SIG-M5 treated with dmso at 0.1 percent for 504 hours (cell line): Measurements from ENCODE around the gene NLRP12.
"Not testable (repeated sequence)": the region's sequence is repeated elsewhere in the genome, so short reads cannot be mapped to it uniquely, and the experiment has no call there.

ENCODE experiments used
- DNase-seq: peaks from one replicate; lab custom pipeline; 2025; ENCODE audit not compliant: unreplicated experiment; lab: John Stamatoyannopoulos, UW

Gene NLRP12

DNA sequence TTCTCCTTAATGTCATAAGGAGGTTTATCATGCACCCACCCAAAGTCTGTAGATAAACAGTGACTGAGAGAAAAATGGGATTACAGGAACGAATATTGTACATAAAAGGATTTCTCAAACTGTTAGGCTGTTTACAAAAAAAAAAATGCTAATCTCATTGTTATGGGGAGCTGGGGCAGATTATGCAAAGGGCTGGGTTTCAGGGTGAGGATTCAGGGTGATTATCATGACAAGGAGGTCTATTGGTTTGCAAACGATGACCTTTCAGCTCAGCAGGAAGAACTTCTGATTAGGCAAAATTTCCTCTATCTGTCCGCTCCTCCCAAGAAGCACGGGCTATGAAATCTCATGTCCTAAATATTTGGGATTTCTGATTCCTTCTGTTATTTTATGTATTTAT, 41.4 kb downstream of the NLRP12 start:
- no peak for DNase-seq

DNA sequence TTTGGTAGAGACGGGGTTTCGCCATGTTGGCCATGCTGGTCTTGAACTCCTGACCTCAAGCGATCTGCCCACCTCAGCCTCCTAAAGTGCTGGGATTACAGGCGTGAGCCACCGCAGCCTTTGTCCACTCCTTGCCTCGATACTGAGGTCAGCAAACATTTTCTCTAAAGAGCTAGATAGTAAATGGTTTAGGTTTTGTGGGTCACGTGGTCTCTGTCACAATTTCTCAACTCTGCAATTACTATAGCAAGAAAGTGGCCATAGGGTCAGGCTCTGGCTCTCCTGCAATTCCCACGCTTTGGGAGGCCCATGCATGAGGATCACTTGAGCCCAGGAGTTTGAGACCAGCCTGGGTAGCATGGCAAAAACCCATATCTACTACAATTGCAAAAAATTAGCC, 42.8 kb downstream of the NLRP12 start:
- not testable (repeated sequence) for DNase-seq

DNA sequence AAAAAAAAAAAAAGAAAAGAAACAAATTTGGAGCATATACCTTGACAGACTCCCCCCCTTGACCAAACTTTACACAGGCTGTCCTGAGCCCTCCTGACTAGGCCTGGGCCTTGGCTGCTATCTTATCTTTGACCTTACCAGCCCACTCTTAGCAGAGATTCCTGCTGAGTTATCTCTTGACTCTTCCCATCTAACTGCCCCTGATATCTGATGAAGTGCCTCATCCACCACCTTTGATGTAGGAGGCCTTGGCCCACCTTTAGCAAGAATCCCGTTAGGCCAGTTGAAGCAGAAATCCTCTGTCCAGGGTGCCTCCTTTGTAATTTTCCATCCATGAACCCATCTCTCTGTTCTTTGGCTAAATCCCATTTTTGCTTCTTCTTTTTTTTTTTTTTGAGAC, 43.6 kb downstream of the NLRP12 start:
- DNase-seq = no peak

DNA sequence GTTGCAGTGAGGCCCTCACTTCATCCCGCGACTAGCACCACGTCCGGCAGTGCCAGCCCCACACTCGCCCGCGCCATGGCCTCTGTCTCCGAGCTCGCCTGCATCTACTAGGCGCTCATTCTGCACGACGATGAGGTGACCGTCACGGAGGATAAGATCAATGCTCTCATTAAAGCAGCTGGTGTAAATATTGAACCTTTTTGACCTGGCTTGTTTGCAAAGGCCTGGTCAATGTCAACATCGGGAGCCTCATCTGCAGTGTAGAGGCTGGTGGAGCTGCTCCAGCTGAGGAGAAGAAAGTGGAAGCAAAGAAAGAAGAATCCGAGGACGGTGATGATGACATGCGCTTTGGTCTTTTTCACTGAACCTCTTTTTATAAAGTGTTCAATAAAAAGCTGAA, 48.6 kb downstream of the NLRP12 start:
- no peak for DNase-seq

DNA sequence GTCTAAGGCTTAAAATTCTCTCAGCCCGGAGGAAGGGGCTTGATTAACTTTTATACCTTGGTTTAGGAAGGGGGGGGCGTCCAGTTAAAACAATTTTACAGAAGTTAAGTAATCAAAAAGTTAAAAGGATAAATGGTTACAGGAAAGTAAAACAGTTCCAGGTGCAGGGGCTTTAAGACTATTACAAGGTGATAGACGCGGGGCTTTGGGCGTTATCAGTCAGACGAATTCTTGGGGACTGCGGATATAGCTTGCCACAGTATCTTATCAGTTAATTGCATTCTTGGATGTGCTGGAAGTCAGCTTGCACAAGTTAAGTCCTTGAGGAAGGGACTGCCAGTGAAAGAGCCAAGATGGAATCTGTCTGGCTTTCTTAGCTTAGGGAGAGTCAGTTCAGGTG, 49.6 kb downstream of the NLRP12 start:
- not testable (repeated sequence) for DNase-seq

DNA sequence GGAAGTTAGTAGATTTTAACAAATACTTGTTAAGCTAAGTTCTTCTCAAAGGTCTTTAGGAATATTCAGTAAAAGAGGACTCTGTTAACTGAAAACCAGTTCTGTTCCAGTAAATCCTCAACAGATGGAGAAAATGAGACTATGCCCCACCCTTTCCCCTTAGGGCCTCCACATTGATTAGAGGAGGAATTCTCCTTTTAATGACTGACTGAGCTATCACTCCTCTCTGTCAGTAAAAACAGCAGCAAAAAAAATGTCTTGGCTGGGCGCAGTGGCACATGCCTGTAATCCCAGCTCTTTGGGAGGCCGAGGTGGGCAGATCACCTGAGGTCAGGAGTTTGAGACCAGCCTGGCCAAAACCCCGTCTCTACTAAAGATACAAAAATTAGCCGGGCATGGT, 50.1 kb downstream of the NLRP12 start:
- DNase-seq = no peak

GRCh38 chr19:53772943-53773342, 51.2 kb downstream of the NLRP12 start:
- peak; percentile 34 for DNase-seq

DNA sequence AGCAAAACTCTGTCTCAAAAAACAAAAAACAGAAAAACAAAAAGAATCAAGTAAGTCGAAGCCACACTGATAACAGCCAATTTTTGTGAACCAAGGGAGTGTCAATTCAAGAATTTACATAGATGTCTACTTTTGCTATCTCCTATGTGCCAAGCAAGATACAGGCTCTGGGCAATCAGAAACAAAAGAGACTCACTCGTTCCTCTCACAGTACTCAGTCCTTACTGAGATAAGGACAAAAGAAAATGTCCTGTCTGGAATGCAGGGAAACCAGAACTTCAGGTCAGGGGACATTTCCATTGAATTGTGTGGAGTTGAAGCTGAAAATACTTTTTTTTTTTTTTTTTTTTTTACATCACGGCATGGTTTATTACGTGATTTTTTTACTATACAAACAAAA, 53.0 kb downstream of the NLRP12 start:
- no peak for DNase-seq

- DNase-seq = not testable (repeated sequence)
These were observed 54.3 kb downstream of the NLRP12 start for GRCh38 chr19:53769696-53770309.

DNA sequence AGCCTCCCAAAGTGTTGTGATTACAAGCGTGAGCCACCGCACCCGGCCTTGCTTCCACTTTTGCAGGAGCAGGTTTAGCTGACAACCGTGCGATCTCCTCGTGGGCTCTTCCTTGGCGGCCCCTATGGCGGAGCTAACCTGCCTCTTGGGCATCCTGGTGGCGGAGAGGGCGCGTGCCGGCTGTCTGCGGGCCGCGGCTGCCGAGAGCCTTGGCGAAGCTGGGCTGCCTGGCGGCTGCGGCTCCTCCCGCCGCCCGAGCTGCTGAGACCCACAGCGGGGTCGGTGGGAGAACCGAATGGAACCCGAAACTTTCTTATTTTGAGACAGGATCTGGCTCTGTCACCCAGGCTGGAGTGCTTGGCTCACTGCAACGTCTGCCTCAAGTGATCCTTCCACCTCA, 55.7 kb downstream of the NLRP12 start:
- DNase-seq = no peak

DNA sequence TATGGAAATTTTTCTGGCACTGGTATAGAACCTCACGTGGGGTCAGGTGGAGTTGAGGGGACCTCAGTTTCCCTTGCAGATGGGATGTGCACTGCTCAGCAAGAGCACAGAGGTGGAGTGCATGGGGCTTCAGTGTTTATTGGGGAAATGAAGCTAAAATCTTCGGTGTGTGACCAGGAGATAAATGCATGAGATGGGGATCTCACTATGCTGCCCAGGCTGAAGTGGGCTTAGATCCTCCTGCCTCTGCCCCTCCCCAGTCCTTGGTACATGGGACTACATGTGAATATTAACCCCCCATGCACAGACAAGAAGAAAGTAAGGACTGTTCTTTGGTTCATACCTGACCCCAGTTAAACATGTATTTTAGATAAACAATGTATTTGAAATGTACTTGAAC, 65.1 kb downstream of the NLRP12 start:
- DNase-seq = not testable (repeated sequence)
